GM20431 (cell line): ENCODE measurements around the gene TMEM125.

Experiments used
- in situ Hi-C: fragments of 300-500 bp; cut with MseI, MboI; formaldehyde crosslinking; loops from one replicate; pipeline ENCODE4 v1.15.0; 2020; ENCODE audit warnings: low sequenced_read_pairs; ENCODE audit not compliant: unreplicated experiment

The TMEM125 gene

DNA sequence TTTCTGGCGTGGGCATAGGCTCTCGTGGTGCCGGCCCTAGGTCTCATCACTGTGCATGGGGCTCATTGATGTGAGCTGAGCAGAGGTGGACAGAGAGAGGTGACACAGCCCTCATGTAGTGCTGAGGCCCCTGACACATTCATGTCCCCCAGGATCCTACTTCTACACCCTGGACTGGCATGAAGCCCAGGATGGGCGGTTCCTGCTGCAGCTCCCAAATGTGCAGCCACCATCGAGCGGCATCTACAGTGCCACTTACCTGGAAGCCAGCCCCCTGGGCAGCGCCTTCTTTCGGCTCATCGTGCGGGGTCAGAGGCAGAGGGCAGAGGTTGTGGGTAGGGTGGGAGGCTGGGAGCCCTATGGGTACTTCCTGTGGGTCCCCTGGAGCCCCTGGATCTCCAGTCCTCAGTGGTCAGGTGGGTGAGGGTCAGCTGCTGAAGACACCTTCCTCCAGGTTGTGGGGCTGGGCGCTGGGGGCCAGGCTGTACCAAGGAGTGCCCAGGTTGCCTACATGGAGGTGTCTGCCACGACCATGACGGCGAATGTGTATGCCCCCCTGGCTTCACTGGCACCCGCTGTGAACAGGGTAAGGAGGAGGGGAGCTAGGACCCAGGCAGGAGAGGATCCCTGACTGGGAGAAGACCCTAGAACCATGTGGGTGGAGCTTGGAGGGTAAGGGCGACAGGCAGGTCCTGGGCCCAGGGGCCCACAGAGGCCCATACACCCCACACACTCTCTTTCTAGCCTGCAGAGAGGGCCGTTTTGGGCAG lies 37.1 kb downstream of the TMEM125 start:
- in situ Hi-C loops, result no loop called here

DNA sequence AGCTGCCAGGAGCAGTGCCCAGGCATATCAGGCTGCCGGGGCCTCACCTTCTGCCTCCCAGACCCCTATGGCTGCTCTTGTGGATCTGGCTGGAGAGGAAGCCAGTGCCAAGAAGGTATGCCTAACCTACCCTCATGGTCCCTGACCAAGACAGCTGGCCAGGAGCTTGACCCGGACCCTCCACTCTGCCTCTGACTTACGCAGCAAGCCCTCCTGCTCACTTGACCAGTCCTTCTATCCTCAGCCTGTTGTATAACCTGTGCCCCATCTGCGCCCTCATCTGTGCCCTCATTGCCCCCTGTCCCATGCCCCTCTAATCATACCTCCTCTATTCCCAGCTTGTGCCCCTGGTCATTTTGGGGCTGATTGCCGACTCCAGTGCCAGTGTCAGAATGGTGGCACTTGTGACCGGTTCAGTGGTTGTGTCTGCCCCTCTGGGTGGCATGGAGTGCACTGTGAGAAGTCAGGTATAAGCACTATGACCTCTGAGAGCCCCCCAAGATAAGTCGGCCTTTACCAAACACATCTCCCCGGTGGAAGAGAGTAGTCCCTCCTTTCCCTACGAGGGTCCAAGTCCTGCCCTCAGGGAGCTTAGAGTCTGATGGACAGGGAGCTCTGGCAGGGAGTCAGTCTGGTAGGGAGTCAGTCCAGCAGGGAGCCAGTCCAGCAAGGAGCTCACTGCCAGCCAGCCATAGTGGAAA lies 37.8 kb downstream of the TMEM125 start:
- in situ Hi-C loops, result no loop called here

DNA sequence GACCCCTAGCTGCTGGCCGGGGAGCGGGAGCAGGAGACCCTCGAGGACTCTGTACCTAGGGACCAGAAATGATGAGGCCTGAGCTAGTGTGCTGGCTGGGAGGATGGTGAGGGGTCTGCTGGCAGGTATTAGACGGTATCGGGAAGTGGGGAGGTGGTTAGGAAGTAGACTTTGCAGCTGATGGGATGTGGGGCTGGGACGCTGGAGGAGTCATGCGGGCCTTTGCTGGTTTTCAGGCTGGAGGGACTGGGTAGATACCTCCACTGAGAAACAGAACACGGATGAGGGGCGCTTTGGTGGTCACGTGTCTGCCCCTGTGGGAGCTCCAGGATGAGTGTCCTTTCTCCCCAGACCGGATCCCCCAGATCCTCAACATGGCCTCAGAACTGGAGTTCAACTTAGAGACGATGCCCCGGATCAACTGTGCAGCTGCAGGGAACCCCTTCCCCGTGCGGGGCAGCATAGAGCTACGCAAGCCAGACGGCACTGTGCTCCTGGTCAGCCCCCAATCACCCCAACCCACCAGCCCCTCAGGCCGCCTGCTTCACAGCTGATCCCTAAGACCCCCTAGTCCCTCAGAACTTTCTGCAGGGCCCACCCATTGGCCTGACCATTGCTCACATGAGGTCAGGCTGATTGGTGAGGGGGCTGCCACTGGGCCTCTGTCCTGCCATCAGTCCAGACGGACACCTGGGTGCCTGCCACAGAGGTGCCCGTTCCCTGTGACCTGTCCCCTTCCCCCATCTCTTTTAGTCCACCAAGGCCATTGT lies 39.0 kb downstream of the TMEM125 start:
- in situ Hi-C loops, result no loop called here

GRCh38 chr1:43309405-43310025 lies 39.7 kb downstream of the TMEM125 start:
- in situ Hi-C loops, result no loop called here

DNA sequence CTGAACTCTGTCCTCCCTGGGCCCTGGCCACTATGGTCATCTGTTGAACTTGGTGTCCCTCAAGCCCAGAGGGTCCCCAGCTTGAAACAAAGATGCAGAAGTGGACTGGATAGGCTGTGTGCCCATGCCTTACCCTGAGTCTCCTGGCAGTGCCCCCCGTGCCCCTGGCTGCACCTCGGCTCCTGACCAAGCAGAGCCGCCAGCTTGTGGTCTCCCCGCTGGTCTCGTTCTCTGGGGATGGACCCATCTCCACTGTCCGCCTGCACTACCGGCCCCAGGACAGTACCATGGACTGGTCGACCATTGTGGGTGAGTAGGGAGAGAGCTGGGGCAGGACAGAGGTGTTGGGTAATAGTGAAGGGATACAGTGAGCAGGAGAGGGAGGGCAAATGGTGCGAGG lies 41.7 kb downstream of the TMEM125 start:
- in situ Hi-C loops, result no loop called here

DNA sequence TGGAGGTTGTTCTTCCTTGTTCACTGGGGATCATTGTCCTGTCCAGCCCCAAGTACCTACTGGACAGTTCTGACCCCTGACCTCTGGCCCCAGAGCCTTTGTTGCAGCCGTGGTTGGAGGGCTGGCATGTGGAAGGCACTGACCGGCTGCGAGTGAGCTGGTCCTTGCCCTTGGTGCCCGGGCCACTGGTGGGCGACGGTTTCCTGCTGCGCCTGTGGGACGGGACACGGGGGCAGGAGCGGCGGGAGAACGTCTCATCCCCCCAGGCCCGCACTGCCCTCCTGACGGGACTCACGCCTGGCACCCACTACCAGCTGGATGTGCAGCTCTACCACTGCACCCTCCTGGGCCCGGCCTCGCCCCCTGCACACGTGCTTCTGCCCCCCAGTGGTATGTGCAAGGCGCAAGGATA lies 42.4 kb downstream of the TMEM125 start:
- in situ Hi-C loops, result no loop called here

GRCh38 chr1:43312663-43313515 lies 43.1 kb downstream of the TMEM125 start:
- in situ Hi-C loops, result no loop called here

GRCh38 chr1:43313771-43314170 lies 44.0 kb downstream of the TMEM125 start:
- in situ Hi-C loops, result no loop called here

- in situ Hi-C loops, result no loop called here
Measured at GRCh38 chr1:43314233-43314632, 44.5 kb downstream of the TMEM125 start.

GRCh38 chr1:43315481-43315880 lies 45.7 kb downstream of the TMEM125 start:
- in situ Hi-C loops, result no loop called here

DNA sequence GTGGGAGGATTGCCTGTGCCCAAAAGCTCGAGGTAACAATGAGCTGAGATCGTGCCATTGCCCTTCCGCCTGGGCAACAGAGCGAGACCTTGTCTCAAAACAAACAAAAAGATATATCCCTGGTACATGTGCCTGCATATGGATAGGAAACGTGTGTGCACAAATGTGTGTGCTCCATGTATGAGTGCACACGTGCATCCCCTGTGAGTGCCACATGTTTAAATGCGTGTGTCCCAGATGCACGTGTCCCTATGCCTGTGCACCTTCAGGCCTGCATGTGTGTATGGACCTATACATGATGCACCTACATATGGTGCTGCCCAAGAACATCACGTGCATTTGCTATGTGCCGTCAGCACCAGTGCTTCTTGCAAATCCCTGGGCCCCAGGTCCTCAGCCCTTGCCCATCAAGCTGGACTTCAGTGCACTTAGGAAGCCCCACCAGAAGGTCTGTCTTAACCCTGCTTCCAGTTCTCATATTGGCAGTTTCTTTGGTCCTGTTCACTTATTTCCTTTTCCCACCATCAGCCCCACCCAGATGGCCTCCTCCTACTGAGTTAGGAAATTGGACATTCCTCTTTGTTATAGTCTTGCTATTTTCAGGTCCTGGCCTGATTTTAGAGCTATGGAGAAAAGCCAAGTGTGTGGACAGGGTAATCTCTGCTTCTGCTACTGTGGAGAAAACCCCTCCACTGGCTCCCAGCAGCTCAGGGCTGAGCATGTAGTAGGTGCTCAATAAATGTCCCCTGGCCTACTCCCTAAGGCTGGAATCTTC lies 46.4 kb downstream of the TMEM125 start:
- in situ Hi-C loops, result no loop called here

DNA sequence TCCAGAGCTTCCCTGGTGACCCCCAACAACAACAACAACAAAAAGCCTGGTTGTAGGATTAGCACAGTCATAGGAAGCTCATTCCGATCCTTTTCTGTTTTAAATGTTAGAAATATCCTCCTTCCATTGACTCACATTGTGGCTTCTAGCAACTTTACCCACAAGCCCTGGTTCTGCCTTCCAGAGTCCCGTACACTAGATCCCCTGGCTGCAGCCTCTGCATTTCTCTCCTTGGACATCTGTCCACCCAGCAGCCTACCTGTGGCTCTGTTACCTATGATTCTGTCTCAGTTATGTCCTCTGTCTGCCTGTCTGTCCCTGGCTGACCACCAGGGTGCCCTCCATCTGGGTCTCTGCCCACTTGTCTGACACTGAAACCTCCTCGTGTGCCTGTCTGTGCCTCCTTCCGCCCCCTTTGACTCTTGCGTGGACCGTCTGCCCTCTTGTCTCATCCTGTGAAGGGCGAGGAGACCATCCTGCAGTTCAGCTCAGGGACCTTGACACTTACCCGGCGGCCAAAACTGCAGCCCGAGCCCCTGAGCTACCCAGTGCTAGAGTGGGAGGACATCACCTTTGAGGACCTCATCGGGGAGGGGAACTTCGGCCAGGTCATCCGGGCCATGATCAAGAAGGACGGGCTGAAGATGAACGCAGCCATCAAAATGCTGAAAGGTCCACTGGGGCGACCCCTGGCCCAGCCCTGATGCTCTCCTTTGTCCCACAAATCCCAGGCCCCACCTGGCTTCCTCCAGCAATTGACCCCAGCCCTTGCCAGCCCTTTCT lies 47.1 kb downstream of the TMEM125 start:
- in situ Hi-C loops, result no loop called here

GRCh38 chr1:43317817-43318471 lies 48.2 kb downstream of the TMEM125 start:
- in situ Hi-C loops, result no loop called here

GRCh38 chr1:43318831-43319230 lies 49.0 kb downstream of the TMEM125 start:
- in situ Hi-C loops, result no loop called here

- in situ Hi-C loops, result no loop called here
Measured at GRCh38 chr1:43319288-43319687, 49.5 kb downstream of the TMEM125 start.

GRCh38 chr1:43319766-43320165 lies 50.0 kb downstream of the TMEM125 start:
- in situ Hi-C loops, result no loop called here

GRCh38 chr1:43321331-43321891 lies 51.6 kb downstream of the TMEM125 start:
- in situ Hi-C loops, result no loop called here
